Measurements from ENCODE around the gene GAB1. TPM values are rescaled to one million over a fixed set of nuclear protein-coding genes. Genes with fewer than 3 reads are reported as not detected.

Gene GAB1
- total and polyA plus RNA-seq, 2 donors (not counting 1 experiment from before 2014, with no cell fraction given): 4.7 to 10.8 TPM

- TF ChIP-seq EZH2 (IDR thresholded peaks at IDR 0.05; ENCODE audit: borderline replicate concordance, insufficient read depth, low read depth, low read length, poor library complexity, severe bottlenecking): no peak
- no peak for TF ChIP-seq CTCF (IDR thresholded peaks at IDR 0.05)
Observed at GRCh38 chr4:143437937-143438336, 101.3 kb downstream of the GAB1 start.

DNA sequence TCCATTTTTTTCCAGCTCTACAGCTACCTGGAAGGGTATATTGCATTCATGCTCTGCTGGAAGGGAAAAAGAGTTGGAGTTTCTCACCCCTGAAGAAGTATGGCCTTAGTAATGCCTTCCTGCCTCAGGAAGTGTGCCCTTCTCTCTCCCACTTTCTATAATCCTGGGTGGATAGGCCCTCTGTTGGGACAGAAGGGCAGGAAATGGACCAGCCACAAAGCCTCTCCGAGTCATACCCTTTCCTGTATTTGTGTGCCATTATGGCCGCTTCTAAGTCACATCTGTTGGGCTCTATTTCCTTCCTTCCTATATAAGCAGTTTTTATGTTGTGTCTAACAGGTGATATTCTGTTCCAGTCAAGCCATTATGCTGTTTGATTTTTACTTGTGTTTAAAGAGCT is 102.0 kb downstream of the GAB1 start:
- ChIA-PET POLR2A (no interaction called here), CTCF (interaction anchor here (0.9 kb wide), 1 partner anchor 63 kb away, joined by 4 read pairs; no protein-coding TSS in a partner anchor)
- Histone ChIP-seq H2AFZ (ENCODE audit: insufficient read depth, low read depth, low read length, poor library complexity, severe bottlenecking) (no peak overlapping the region), H3K4me2 (replicated peaks; ENCODE audit: low read depth, low read length, poor library complexity, severe bottlenecking) (no peak overlapping the region), H4K20me1 (ENCODE audit: control insufficient read depth, insufficient read depth, low read length, poor library complexity, severe bottlenecking) (no peaks in the 10 kb centered on the region), H3K4me1 (ENCODE audit: control insufficient read depth in 2 of 2, insufficient read depth in 2 of 2, low read length in 2 of 2) (no peaks in the 10 kb centered on the region), H3K4me3 (ENCODE audit: control extremely low read depth in 1 of 5, extremely low read depth in 1 of 5, insufficient read depth in 1 of 5, low read depth in 2 of 5, low read length in 4 of 5) (no peak overlapping the region), H3K9me3 (ENCODE audit: control extremely low read depth in 1 of 3, control insufficient read depth in 2 of 3, insufficient read depth in 1 of 3, low read length in 2 of 3) (no peaks in the 10 kb centered on the region), H3K27me3 (replicated peaks in 1 of 4; ENCODE audit: control extremely low read depth in 1 of 4, control insufficient read depth in 3 of 4, insufficient read depth in 4 of 4, low read length in 3 of 4) (no peaks in the 10 kb centered on the region), H3K36me3 (replicated peaks in 1 of 2; ENCODE audit: control extremely low read depth in 1 of 2, control insufficient read depth in 1 of 2, extremely low read depth in 1 of 2, insufficient read depth in 2 of 2, low read length in 1 of 2) (peaks cover 0 to 29% of the 10 kb centered on the region in 2 experiments), H3K79me2 (ENCODE audit: control insufficient read depth, insufficient read depth, low read length) (no peaks in the 10 kb centered on the region), H3K9ac (ENCODE audit: low read length) (no peak overlapping the region), H3K27ac (ENCODE audit: low read length in 2 of 2) (no peak overlapping the region)
- no peak for TF ChIP-seq CTCF (IDR thresholded peaks at IDR 0.05)
- TF ChIP-seq EZH2 (IDR thresholded peaks at IDR 0.05; ENCODE audit: borderline replicate concordance, insufficient read depth, low read depth, low read length, poor library complexity, severe bottlenecking): no peak
- H3K9me3 Mint-ChIP-seq (ENCODE audit: insufficient read depth): no peaks in the 10 kb centered on the region
- no peak overlapping the region for H3K4me3 Mint-ChIP-seq
- no peak for ATAC-seq (ENCODE audit: low read depth)
- H3K27ac Mint-ChIP-seq: no peak overlapping the region
- H3K4me1 Mint-ChIP-seq: no peaks in the 10 kb centered on the region
- no CpG with 5 or more reads among the region's 2 CpGs for WGBS (ENCODE audit: insufficient coverage)
- intact Hi-C loops (cut with micrococcal nuclease): no loop called here
- no peaks in the 10 kb centered on the region for H3K27me3 Mint-ChIP-seq
- no peak for DNase-seq

More at GRCh38 chr4:143437937-143438336, 101.3 kb downstream of the GAB1 start:
- ChIA-PET POLR2A (no interaction called here), CTCF (no interaction called here)
- H3K4me2 ChIP-seq (replicated peaks; ENCODE audit: low read depth, low read length, poor library complexity, severe bottlenecking): no peak overlapping the region
- H3K79me2 ChIP-seq (ENCODE audit: control insufficient read depth, insufficient read depth, low read length): no peaks in the 10 kb centered on the region
- no peaks in the 10 kb centered on the region for H3K27me3 Mint-ChIP-seq
- H3K9me3 ChIP-seq (ENCODE audit: control extremely low read depth in 1 of 3, control insufficient read depth in 2 of 3, insufficient read depth in 1 of 3, low read length in 2 of 3): peaks cover 0 to 1% (median 0%) of the 10 kb centered on the region in 3 donors
- H3K4me1 ChIP-seq (ENCODE audit: control insufficient read depth in 2 of 2, insufficient read depth in 2 of 2, low read length in 2 of 2): no peaks in the 10 kb centered on the region
- H3K4me3 ChIP-seq (ENCODE audit: control extremely low read depth in 1 of 5, extremely low read depth in 1 of 5, insufficient read depth in 1 of 5, low read depth in 2 of 5, low read length in 4 of 5): no peak overlapping the region
- no peak overlapping the region for H3K9ac ChIP-seq (ENCODE audit: low read length)
- DNase-seq (no peak), ATAC-seq (ENCODE audit: low read depth) (no peak)
- H3K27me3 ChIP-seq (replicated peaks in 1 of 4; ENCODE audit: control extremely low read depth in 1 of 4, control insufficient read depth in 3 of 4, insufficient read depth in 4 of 4, low read length in 3 of 4): no peaks in the 10 kb centered on the region
- H2AFZ ChIP-seq (ENCODE audit: insufficient read depth, low read depth, low read length, poor library complexity, severe bottlenecking): no peak overlapping the region
- WGBS (ENCODE audit: insufficient coverage): 87% methylated on average over 3 of the region's 5 CpGs
- H3K4me3 Mint-ChIP-seq: no peak overlapping the region
- no peak overlapping the region for H3K27ac ChIP-seq (ENCODE audit: low read length in 2 of 2)
- H3K27ac Mint-ChIP-seq: no peak overlapping the region
- H3K36me3 ChIP-seq (replicated peaks in 1 of 2; ENCODE audit: control extremely low read depth in 1 of 2, control insufficient read depth in 1 of 2, extremely low read depth in 1 of 2, insufficient read depth in 2 of 2, low read length in 1 of 2): peaks cover 0 to 33% of the 10 kb centered on the region in 2 experiments
- no peaks in the 10 kb centered on the region for H3K9me3 Mint-ChIP-seq (ENCODE audit: insufficient read depth)
- H4K20me1 ChIP-seq (ENCODE audit: control insufficient read depth, insufficient read depth, low read length, poor library complexity, severe bottlenecking): no peaks in the 10 kb centered on the region
- no peaks in the 10 kb centered on the region for H3K4me1 Mint-ChIP-seq
- intact Hi-C loops (cut with micrococcal nuclease): no loop called here
